NCI-H1048 (cell line): Measurements from ENCODE around the gene IFITM10.

Experiments used
- DNase-seq: peaks from one replicate; lab custom pipeline; 2025; lab: John Stamatoyannopoulos, UW

The IFITM10 gene

GRCh38 chr11:1752907-1753228 lies 2.5 kb upstream of the IFITM10 start:
- no peak for DNase-seq

- DNase-seq, result no peak
Measured at GRCh38 chr11:1751999-1752906, 1.9 kb upstream of the IFITM10 start.

GRCh38 chr11:1751531-1751921 lies 1.1 kb upstream of the IFITM10 start:
- no peak for DNase-seq

- DNase-seq, result no peak
Measured at GRCh38 chr11:1750840-1751530, 590 bp upstream of the IFITM10 start.

GRCh38 chr11:1749395-1750351 lies 722 bp downstream of the IFITM10 start:
- DNase-seq, result no peak

- DNase-seq, result no peak
Measured at GRCh38 chr11:1748636-1749394, 1.6 kb downstream of the IFITM10 start.

- no peak for DNase-seq
Measured at GRCh38 chr11:1747753-1748635, 2.4 kb downstream of the IFITM10 start.

GRCh38 chr11:1746956-1747752 lies 3.2 kb downstream of the IFITM10 start:
- no peak for DNase-seq

DNA sequence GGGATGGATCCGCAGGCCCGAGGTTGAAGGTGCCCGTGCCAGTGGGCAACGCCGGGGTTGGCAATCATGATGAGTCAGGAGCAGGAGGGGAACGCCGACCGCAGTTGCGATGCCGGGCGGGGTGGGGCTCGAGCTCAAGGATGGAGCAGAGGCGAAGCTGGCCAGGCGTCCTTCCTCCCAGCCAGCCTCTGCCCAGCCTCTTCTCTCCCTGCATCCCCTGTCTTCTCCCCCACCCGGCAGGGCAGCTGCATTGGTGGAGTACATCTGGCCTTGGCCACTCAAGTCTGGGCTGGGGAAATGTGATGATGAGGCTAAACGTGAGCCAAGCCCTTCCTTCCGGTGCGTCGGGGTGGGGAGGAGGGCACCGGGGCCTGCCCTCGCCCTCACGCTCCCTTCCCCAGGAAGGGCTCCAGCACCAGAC lies 3.9 kb downstream of the IFITM10 start:
- DNase-seq, result no peak

DNA sequence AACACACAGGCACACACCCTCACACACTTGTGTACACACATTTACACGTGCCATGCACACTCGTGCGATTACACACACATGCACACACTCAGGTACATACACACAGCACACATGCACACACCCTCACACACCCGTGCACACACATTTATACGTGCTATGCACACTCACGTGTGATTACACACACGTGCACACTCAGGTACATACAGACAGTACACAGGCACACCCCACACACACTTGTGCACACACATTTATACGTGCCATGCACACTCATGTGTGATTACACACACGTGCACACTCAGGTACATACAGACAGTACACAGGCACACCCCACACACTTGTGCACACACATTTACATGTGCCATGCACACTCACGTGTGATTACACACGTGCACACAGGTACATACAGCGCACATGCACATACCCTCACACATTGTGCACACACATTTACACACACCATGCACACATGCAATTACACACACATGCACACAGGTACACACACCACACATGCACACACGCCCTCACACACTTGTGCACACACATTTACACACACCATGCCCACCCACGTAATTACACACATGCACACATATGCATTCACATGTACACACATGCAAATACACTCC lies 4.6 kb downstream of the IFITM10 start:
- no peak for DNase-seq

DNA sequence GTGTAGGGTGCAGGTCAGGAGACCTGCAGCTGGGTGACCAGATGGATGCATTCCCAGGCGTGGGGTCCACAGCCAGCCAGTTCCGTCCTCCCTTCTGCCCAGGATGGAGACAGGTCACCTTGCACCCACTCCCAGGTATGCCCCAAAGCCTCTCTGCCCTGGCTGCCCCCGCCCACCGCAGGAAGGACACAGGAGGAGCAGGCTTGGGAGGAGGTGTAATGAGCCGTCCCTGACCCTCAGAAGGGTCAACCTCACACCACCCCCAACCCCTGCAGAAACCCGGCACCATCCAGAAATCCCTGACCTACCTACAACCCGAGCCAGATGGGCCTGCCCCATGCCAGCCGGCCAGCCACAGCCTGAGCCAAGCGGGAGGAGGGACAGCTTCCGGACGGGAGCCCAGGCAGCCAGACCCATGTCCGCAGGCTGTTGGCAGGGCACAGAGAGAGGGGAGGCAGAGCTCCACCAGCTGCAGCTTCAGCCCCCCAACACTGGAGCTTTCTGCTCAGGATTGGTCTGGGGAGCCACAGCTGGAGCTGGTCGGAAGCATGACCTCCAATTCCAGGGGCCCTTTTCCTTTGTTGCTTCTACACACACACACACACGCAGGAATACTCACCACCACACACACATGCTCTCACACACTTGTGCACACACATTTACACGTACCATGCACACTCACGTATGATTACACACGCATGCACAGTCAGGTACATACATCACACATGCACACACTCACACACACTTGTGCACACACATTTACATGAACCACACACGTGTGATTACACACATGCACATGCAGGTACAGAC lies 5.3 kb downstream of the IFITM10 start:
- DNase-seq, result no peak

- DNase-seq, result no peak
Measured at GRCh38 chr11:1744137-1744886, 6.1 kb downstream of the IFITM10 start.

GRCh38 chr11:1743585-1744136 lies 6.7 kb downstream of the IFITM10 start:
- no peak for DNase-seq

- DNase-seq, result no peak
Measured at GRCh38 chr11:1742869-1743584, 7.4 kb downstream of the IFITM10 start.

DNA sequence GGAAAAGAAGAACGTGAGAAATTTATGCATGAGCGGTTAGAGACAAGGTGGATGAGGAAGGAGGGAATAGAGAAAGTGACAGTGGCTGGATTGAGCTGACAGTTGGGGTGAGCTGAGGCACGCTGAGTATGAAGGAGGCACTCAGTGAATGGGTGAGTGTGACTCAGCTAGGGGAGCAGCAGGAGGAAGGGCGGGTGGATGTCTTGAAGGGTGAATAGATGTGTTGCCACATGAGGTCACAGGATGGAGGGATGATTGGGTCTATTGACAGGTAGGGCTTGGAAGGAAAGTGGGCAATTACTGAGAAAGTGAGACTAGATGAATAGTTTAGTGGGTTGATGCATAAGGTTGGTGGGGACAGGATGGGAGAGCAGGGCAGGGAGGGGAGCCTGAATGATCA lies 8.0 kb downstream of the IFITM10 start:
- no peak for DNase-seq

- DNase-seq, result no peak
Measured at GRCh38 chr11:1741741-1742140, 8.7 kb downstream of the IFITM10 start.
